Measurements from ENCODE around the gene COX19.

GRCh38 chr7:961546-962400, 13.6 kb downstream of the COX19 start:
- TF ChIP-seq POLR2AphosphoS5 (IDR thresholded peaks at IDR 0.05) (peak in 1 of 3 donors; percentile 32), CTCF (IDR thresholded peaks at IDR 0.05 in 8 of 11, conservative IDR thresholded peaks at IDR 0.05 in 3 of 11) (no peak)

All from spleen (tissue), 7 donors.